A673 (cell line): ENCODE results near the gene CHRDL1. TPM values are rescaled to one million over a fixed set of nuclear protein-coding genes. Genes with fewer than 3 reads are reported as not detected.

ENCODE experiments used
- BruUV-seq: library from RNA; stranded (reverse); fragments of 400-500 nt; replicated peaks from 2 replicates; lab custom pipeline; 2021; lab: Mats Ljungman, UMichigan
- CTCF ChIA-PET: fragments of 300-600 bp; sonication (Branson Sonifier 250); formaldehyde crosslinking; loops from one replicate; lab custom pipeline; 2022; ENCODE audit warnings: antibody characterized with exemption; lab: Charles Lee
- POLR2A ChIA-PET: fragments of 300-600 bp; sonication (Branson Sonifier 250); formaldehyde crosslinking; loops from one replicate; lab custom pipeline; 2022; ENCODE audit warnings: antibody characterized with exemption; ENCODE audit not compliant: low non-redundant PET; lab: Charles Lee
- DNase-seq: peaks from one replicate; pipeline ENCODE4 v3.0.0-alpha.2; 2015; ENCODE audit warnings: low spot score
- H3K27ac ChIP-seq: fragments of 200-600 bp; sonication (generic); 2 replicates; pipeline ENCODE4 v1.5.1; 2016; ENCODE audit warnings: mixed run types, low read depth, mild to moderate bottlenecking, mixed read lengths, antibody characterized with exemption, low read length; ENCODE audit not compliant: poor library complexity, severe bottlenecking
- H3K27me3 ChIP-seq: fragments of 200-600 bp; sonication (generic); replicated peaks from 2 replicates; pipeline ENCODE4 v1.6.1; 2017; ENCODE audit warnings: mixed run types, low read depth, mild to moderate bottlenecking, mixed read lengths, antibody characterized with exemption, low read length; ENCODE audit not compliant: insufficient read depth, poor library complexity
- H3K36me3 ChIP-seq: fragments of 200-600 bp; sonication (generic); 2 replicates; pipeline ENCODE4 v1.6.1; 2016; ENCODE audit warnings: mixed run types, mild to moderate bottlenecking, mixed read lengths, antibody characterized with exemption, low read length; ENCODE audit not compliant: insufficient read depth, poor library complexity, severe bottlenecking
- H3K4me1 ChIP-seq: fragments of 200-600 bp; sonication (generic); 2 replicates; pipeline ENCODE4 v1.6.1; 2017; ENCODE audit warnings: mixed run types, mild to moderate bottlenecking, mixed read lengths, antibody characterized with exemption, low read length; ENCODE audit not compliant: insufficient read depth, poor library complexity, severe bottlenecking
- H3K4me3 ChIP-seq: fragments of 200-600 bp; sonication (generic); 2 replicates; pipeline ENCODE4 v1.5.1; 2016; ENCODE audit warnings: low read depth, mixed run types, mild to moderate bottlenecking, mixed read lengths, low read length; ENCODE audit not compliant: poor library complexity, severe bottlenecking
- H3K9me3 ChIP-seq: fragments of 200-600 bp; sonication (generic); 2 replicates; pipeline ENCODE4 v1.6.1; 2016; ENCODE audit warnings: mixed run types, low read depth, mild to moderate bottlenecking, mixed read lengths, antibody characterized with exemption, low read length; ENCODE audit not compliant: poor library complexity, severe bottlenecking
- CTCF ChIP-seq: fragments of 300-800, 200-600 bp; sonication (generic); conservative IDR thresholded peaks from 2 replicates; pipeline ENCODE4 v1.5.1; 2017; ENCODE audit warnings: low read depth, mild to moderate bottlenecking, antibody characterized with exemption, low read length, moderate library complexity, mixed read lengths
- EZH2 ChIP-seq: fragments of 200-600 bp; sonication (generic); IDR thresholded peaks from 2 replicates; pipeline ENCODE4 v1.6.1; 2017; ENCODE audit warnings: borderline replicate concordance, low read depth, mild to moderate bottlenecking, mixed read lengths, antibody characterized with exemption, low read length; ENCODE audit not compliant: poor library complexity, severe bottlenecking
- intact Hi-C: fragments of 100-400 bp; cut with micrococcal nuclease; formaldehyde crosslinking; loops from one replicate; pipeline ENCODE4 v1.10.0; 2022; ENCODE audit not compliant: unreplicated experiment
- total RNA-seq: library from RNA; stranded (reverse); gene quantifications from 2 replicates; pipeline ENCODE4 v1.2.3, GENCODE V29; 2021

The CHRDL1 gene
- total RNA-seq, 1 experiment from 2014 or later: 0.41 TPM

- ChIA-PET CTCF (no interaction called here), POLR2A (no interaction called here)
- DNase-seq: no peak
Observed at GRCh38 chrX:110786486-110786885, 9.1 kb downstream of the CHRDL1 start.

GRCh38 chrX:110759785-110760184, 35.8 kb downstream of the CHRDL1 start:
- ChIA-PET POLR2A (no interaction called here), CTCF (no interaction called here)
- Histone ChIP-seq H3K4me1 (no peaks in the 10 kb centered on the region), H3K9me3 (peaks cover 3% of the 10 kb centered on the region), H3K27ac (no peak overlapping the region), H3K4me3 (no peak overlapping the region), H3K27me3 (no peaks in the 10 kb centered on the region), H3K36me3 (no peaks in the 10 kb centered on the region)
- BruUV-seq: no TSS peak
- TF ChIP-seq CTCF (no peak), EZH2 (no peak)
- no peak for DNase-seq
- intact Hi-C loops: no loop called here

More at GRCh38 chrX:110786486-110786885, 9.1 kb downstream of the CHRDL1 start:
- no peaks in the 10 kb centered on the region for H3K4me1 ChIP-seq
- H3K27ac ChIP-seq: no peak overlapping the region
- intact Hi-C loops: no loop called here
- TF ChIP-seq CTCF: no peak
- no peak for TF ChIP-seq EZH2
- no peak overlapping the region for H3K4me3 ChIP-seq
- H3K9me3 ChIP-seq: no peaks in the 10 kb centered on the region
- BruUV-seq: no TSS peak
- H3K27me3 ChIP-seq: peaks cover 52% of the 10 kb centered on the region
- no peaks in the 10 kb centered on the region for H3K36me3 ChIP-seq

- no peak for DNase-seq
- Histone ChIP-seq H3K4me1 (no peaks in the 10 kb centered on the region), H3K27ac (no peak overlapping the region), H3K9me3 (peaks cover 3% of the 10 kb centered on the region), H3K4me3 (no peak overlapping the region), H3K27me3 (no peaks in the 10 kb centered on the region), H3K36me3 (no peaks in the 10 kb centered on the region)
- TF ChIP-seq EZH2: no peak
- TF ChIP-seq CTCF: no peak
- CTCF ChIA-PET: no interaction called here
- BruUV-seq: no TSS peak
- intact Hi-C loops: no loop called here
- POLR2A ChIA-PET: interaction anchor here (0.6 kb wide), 1 partner anchor 173 kb away, joined by 3 read pairs; no protein-coding TSS in a partner anchor
Observed at GRCh38 chrX:110758781-110759422, 36.7 kb downstream of the CHRDL1 start.
